RWPE1 (cell line): Measurements from ENCODE around the gene PDSS1.
"Not testable (repeated sequence)": the region's sequence is repeated elsewhere in the genome, so short reads cannot be mapped to it uniquely, and the experiment has no call there.

Source experiments
- CTCF ChIA-PET: fragments of 350-600 bp; sonication (Branson Sonifier 250); formaldehyde crosslinking; extraction: SDS; loops from one replicate; lab custom pipeline; 2021; lab: Yijun Ruan, JAX
- POLR2A ChIA-PET: fragments of 400-600 bp; formaldehyde crosslinking; extraction: SDS; loops from one replicate; lab custom pipeline; 2020; ENCODE audit warnings: antibody characterized with exemption; ENCODE audit not compliant: low non-redundant PET; lab: Yijun Ruan, JAX
- DNase-seq: peaks from one replicate; pipeline ENCODE4 v3.0.0; 2012; ENCODE audit warnings: low spot score
- H3K27ac ChIP-seq: fragments of 450-650 bp; 2 replicates; pipeline ENCODE4 v1.5.1; 2017
- CTCF ChIP-seq: fragments of 450-650 bp; conservative IDR thresholded peaks from 2 replicates; pipeline ENCODE4 v1.5.1; 2017; ENCODE audit warnings: low read depth, mild to moderate bottlenecking

The PDSS1 gene

GRCh38 chr10:26685441-26685840 is 12.1 kb upstream of the PDSS1 start:
- ChIA-PET CTCF (interaction anchor here (0.6 to 1.0 kb wide), 4 partner anchors 12 to 197 kb away, joined by 3 to 4 read pairs (median 3); no protein-coding TSS in a partner anchor), POLR2A (no interaction called here)
- DNase-seq, result no peak
- no peak overlapping the region for H3K27ac ChIP-seq
- TF ChIP-seq CTCF, result no peak

- no peak for DNase-seq
- H3K27ac ChIP-seq, result no peak overlapping the region
- ChIA-PET CTCF (no interaction called here), POLR2A (no interaction called here)
- TF ChIP-seq CTCF, result no peak
Observed at GRCh38 chr10:26689399-26689798, 8.1 kb upstream of the PDSS1 start.

- H3K27ac ChIP-seq, result no peak overlapping the region
- no peak for TF ChIP-seq CTCF
- POLR2A ChIA-PET, result no interaction called here
- CTCF ChIA-PET, result no interaction called here
- no peak for DNase-seq
Observed at GRCh38 chr10:26690731-26691475, 6.6 kb upstream of the PDSS1 start.

GRCh38 chr10:26694536-26694935 is 3.0 kb upstream of the PDSS1 start:
- H3K27ac ChIP-seq, DNase-seq, POLR2A ChIA-PET, CTCF ChIA-PET: not testable (repeated sequence)

- ChIA-PET CTCF (interaction anchor here (0.7 to 1.0 kb wide), 2 partner anchors 11 to 186 kb away, joined by 3 to 5 read pairs; no protein-coding TSS in a partner anchor), POLR2A (interaction anchor here (0.8 to 1.0 kb wide), 2 partner anchors 19 to 29 kb away, joined by 3 to 4 read pairs; no protein-coding TSS in a partner anchor)
- peak; percentile 79 for DNase-seq
- H3K27ac ChIP-seq, result peak overlapping the region; percentile 98
- TF ChIP-seq CTCF, result no peak
Observed at GRCh38 chr10:26696786-26697162, 727 bp upstream of the PDSS1 start.

GRCh38 chr10:26697922-26698608 is 564 bp downstream of the PDSS1 start:
- TF ChIP-seq CTCF, result no peak
- peak overlapping the region; percentile 98 for H3K27ac ChIP-seq
- CTCF ChIA-PET, result interaction anchor here (0.6 kb wide), 1 partner anchor 456 kb away, joined by 6 read pairs; the partner anchor contains the start of gene YME1L1

More at GRCh38 chr10:26697922-26698608, 564 bp downstream of the PDSS1 start:
- POLR2A ChIA-PET, result no interaction called here
- peak; percentile 21 for DNase-seq
